ENCODE data around the gene CDH23.

CDH23 gene

DNA sequence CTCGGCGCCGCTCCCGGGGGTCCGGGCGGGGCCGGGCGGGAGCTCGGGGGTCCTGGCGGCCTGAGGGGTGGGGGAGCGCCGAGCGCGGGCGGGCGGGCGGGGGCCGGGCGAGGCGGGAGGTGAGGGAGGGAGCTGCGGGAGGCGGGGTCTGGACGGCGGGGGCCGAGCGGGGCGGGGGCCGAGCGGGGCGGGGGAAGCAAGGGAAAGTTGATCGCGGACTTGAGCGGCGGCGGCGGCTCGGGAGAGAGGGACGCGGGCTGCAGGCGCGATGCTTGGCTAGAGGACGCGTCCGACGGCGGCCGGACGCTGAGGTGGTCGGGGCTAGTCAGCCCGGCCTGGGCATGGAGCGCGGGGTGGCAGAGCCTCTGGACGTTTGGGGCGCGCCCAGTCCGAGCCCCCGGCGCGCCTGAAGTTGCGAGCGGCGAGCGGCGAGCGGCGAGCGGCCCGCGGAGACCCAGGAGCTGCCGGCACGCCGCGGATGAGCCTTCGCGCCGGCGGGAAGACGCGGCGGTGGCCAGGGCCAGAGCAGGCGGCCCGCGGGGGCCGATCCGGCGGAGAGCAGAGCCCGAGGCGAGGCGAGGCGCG lies at the start of gene CDH23:
Gene CDH23, plus strand, starts transcription at position 210 of the 585 bp plus-strand sequence. CDS start 42,912 bp downstream, outside the sequence.
- no peak for DNase-seq (ENCODE audit: low spot score)
- H3K27ac ChIP-seq: no peak within 1 kb of the TSS

DNA sequence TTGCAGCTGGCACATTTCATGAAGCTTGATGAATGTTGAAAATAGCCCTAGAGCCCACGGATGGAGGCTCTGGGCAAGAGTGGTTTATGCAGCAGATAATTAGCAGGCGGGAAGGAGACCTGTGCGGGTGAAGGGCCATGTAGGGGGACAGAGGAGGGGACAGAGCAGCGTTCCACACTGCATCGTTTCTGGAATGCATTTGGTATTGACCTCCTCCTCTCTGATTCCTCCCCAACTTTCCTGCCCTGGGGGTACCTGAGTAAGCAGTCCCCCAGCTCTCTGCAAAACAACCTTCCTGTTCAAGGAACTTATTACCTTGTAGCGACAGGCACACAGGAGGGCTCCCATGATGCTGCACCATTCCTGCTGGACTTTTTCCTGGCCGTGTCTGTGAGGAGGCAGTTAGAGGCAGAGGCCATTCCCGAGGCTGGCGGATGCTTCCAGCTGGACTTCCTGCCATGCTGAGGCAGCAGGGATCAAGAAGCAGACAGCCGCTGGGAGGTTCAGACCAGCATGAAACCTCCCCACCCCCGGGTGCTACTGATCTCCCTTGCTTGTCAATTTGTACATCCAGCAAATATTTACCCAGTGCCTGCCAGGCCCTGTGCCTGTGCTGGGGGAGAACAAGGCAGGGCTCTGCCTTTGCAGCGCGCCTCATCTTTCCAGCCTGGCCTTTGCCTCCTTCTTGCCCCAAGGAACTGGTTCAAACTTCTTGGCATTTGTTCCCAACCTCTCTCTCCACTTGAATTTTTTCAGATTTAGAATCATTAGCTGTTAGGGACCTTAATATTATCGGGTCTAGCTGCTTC lies 48.9 kb upstream of the CDH23 start:
- ChIA-PET CTCF (no interaction called here), POLR2A (ENCODE audit: low non-redundant PET) (no interaction called here)
- H3K27ac ChIP-seq: no peak overlapping the region
- no peak for DNase-seq (ENCODE audit: low spot score)
- TF ChIP-seq CTCF (conservative IDR thresholded peaks at IDR 0.05; ENCODE audit: low read depth): no peak

More for the DNA sequence above, at the start of gene CDH23:
- CTCF ChIA-PET: interaction anchor here (0.7 to 1.7 kb wide), 4 partner anchors 19 to 311 kb away, joined by 3 to 9 read pairs (median 5); no protein-coding TSS in a partner anchor
- POLR2A ChIA-PET (ENCODE audit: low non-redundant PET): no interaction called here
- TF ChIP-seq CTCF (conservative IDR thresholded peaks at IDR 0.05; ENCODE audit: low read depth): no peak

- no peak overlapping the region for H3K27ac ChIP-seq
- no peak for DNase-seq (ENCODE audit: low spot score)
- ChIA-PET CTCF (interaction anchor here (1.0 kb wide), 1 partner anchor 29 kb away, joined by 3 read pairs; the partner anchor contains the start of gene SLC29A3), POLR2A (ENCODE audit: low non-redundant PET) (no interaction called here)
- no peak for TF ChIP-seq CTCF (conservative IDR thresholded peaks at IDR 0.05; ENCODE audit: low read depth)
Measured at GRCh38 chr10:71348850-71349249, 47.9 kb upstream of the CDH23 start.

- ChIA-PET POLR2A (ENCODE audit: low non-redundant PET) (no interaction called here), CTCF (interaction anchor here (0.6 to 1.0 kb wide), 2 partner anchors 30 to 367 kb away, joined by 3 read pairs; partner anchors contain the start of gene SLC29A3)
- TF ChIP-seq CTCF (conservative IDR thresholded peaks at IDR 0.05; ENCODE audit: low read depth): no peak
- peak; percentile 84 for DNase-seq (ENCODE audit: low spot score)
- H3K27ac ChIP-seq: no peak overlapping the region
Measured at GRCh38 chr10:71349406-71349805, 47.3 kb upstream of the CDH23 start.

GRCh38 chr10:71351087-71351486 lies 45.6 kb upstream of the CDH23 start:
- no peak overlapping the region for H3K27ac ChIP-seq
- TF ChIP-seq CTCF (conservative IDR thresholded peaks at IDR 0.05; ENCODE audit: low read depth): no peak
- CTCF ChIA-PET: interaction anchor here (0.7 to 1.2 kb wide), 3 partner anchors 32 to 158 kb away, joined by 3 to 4 read pairs (median 3); partner anchors contain the start of gene SLC29A3
- no peak for DNase-seq (ENCODE audit: low spot score)
- POLR2A ChIA-PET (ENCODE audit: low non-redundant PET): no interaction called here

- POLR2A ChIA-PET (ENCODE audit: low non-redundant PET): no interaction called here
- no peak for DNase-seq (ENCODE audit: low spot score)
- no peak overlapping the region for H3K27ac ChIP-seq
- CTCF ChIA-PET: interaction anchor here (0.6 to 0.7 kb wide), 2 partner anchors 202 to 408 kb away, joined by 5 to 7 read pairs; no protein-coding TSS in a partner anchor
- TF ChIP-seq CTCF (conservative IDR thresholded peaks at IDR 0.05; ENCODE audit: low read depth): no peak
Measured at GRCh38 chr10:71351628-71352319, 44.9 kb upstream of the CDH23 start.

All from RWPE1 (cell line).